ENCODE data around the gene MEIKIN.
"Not testable (repeated sequence)": the region's sequence is repeated elsewhere in the genome, so short reads cannot be mapped to it uniquely, and the experiment has no call there.

The MEIKIN gene

GRCh38 chr5:131906668-131907067, 38.8 kb downstream of the MEIKIN start:
- H3K4me3 ChIP-seq (ENCODE audit: low read length), result no peak overlapping the region
- no peaks in the 10 kb centered on the region for H3F3A ChIP-seq (ENCODE audit: control insufficient read depth, insufficient read depth)
- H3K27ac ChIP-seq (ENCODE audit: low read depth, low read length), result no peak overlapping the region
- H3K4me1 ChIP-seq (ENCODE audit: control insufficient read depth, low read length), result 0 out of 2 replicates have a peak, but pooled peaks cover 3% of the 10 kb centered on the region
- no peaks in the 10 kb centered on the region for H4K20me1 ChIP-seq (ENCODE audit: control insufficient read depth, insufficient read depth, low read depth, low read length)
- no peaks in the 10 kb centered on the region; the same call in 1 of the 2 replicates for H3K9me3 ChIP-seq (ENCODE audit: control insufficient read depth, insufficient read depth, low read length)
- no peaks in the 10 kb centered on the region for H3K36me3 ChIP-seq (ENCODE audit: control insufficient read depth, low read length)
- H3K79me2 ChIP-seq (ENCODE audit: control insufficient read depth, low read length), result no peaks in the 10 kb centered on the region
- H3K4me2 ChIP-seq (ENCODE audit: low read length), result no peak overlapping the region
- no peaks in the 10 kb centered on the region for H3K27me3 ChIP-seq (ENCODE audit: control insufficient read depth, low read length)
- no peaks in the 10 kb centered on the region for H3K9me2 ChIP-seq (replicated peaks; ENCODE audit: control insufficient read depth, low read length)
- TF ChIP-seq, protein P1, sequence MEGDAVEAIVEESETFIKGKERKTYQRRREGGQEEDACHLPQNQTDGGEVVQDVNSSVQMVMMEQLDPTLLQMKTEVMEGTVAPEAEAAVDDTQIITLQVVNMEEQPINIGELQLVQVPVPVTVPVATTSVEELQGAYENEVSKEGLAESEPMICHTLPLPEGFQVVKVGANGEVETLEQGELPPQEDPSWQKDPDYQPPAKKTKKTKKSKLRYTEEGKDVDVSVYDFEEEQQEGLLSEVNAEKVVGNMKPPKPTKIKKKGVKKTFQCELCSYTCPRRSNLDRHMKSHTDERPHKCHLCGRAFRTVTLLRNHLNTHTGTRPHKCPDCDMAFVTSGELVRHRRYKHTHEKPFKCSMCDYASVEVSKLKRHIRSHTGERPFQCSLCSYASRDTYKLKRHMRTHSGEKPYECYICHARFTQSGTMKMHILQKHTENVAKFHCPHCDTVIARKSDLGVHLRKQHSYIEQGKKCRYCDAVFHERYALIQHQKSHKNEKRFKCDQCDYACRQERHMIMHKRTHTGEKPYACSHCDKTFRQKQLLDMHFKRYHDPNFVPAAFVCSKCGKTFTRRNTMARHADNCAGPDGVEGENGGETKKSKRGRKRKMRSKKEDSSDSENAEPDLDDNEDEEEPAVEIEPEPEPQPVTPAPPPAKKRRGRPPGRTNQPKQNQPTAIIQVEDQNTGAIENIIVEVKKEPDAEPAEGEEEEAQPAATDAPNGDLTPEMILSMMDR (IDR thresholded peaks at IDR 0.05; ENCODE audit: low read depth, low read length, poor library complexity, severe bottlenecking), result no peak
- TF ChIP-seq EZH2phosphoT487 (IDR thresholded peaks at IDR 0.05; ENCODE audit: borderline replicate concordance, low read length), result no peak

- not testable (repeated sequence) for H3K9me3 ChIP-seq (ENCODE audit: control insufficient read depth, insufficient read depth, low read length)
Observed at GRCh38 chr5:131902266-131902665, 43.2 kb downstream of the MEIKIN start.

DNA sequence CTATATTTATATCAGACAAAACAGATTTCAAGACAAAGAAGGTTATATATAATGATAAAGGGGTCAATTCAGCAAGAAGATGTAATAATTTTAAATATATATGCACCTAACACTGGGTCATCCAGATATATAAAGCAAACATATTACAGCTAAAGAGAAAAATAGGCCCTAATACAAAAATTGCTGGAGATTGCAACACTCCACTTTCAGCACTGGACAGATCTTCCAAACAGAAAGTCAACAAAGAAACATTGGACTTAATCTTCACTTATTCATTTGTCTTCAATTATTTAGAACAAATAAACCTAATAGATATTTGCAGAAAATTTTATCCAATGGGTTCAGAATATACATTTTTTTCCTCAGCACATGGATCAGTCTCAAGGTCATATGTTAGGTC, 45.8 kb downstream of the MEIKIN start:
- Histone ChIP-seq H3K4me3 (ENCODE audit: low read length) (no peak overlapping the region), H3K4me2 (ENCODE audit: low read length) (no peak overlapping the region), H3K79me2 (ENCODE audit: control insufficient read depth, low read length) (no peaks in the 10 kb centered on the region), H3F3A (ENCODE audit: control insufficient read depth, insufficient read depth) (no peaks in the 10 kb centered on the region), H3K27ac (ENCODE audit: low read depth, low read length) (no peak overlapping the region), H3K9me2 (replicated peaks; ENCODE audit: control insufficient read depth, low read length) (no peaks in the 10 kb centered on the region), H3K4me1 (ENCODE audit: control insufficient read depth, low read length) (0 out of 2 replicates have a peak, but pooled peaks cover 3% of the 10 kb centered on the region), H3K27me3 (ENCODE audit: control insufficient read depth, low read length) (no peaks in the 10 kb centered on the region), H3K9me3 (ENCODE audit: control insufficient read depth, insufficient read depth, low read length) (peaks cover 6% of the 10 kb centered on the region; the same call in 1 of the 2 replicates), H3K36me3 (ENCODE audit: control insufficient read depth, low read length) (no peaks in the 10 kb centered on the region), H4K20me1 (ENCODE audit: control insufficient read depth, insufficient read depth, low read depth, low read length) (no peaks in the 10 kb centered on the region)
- TF ChIP-seq, protein P1 (IDR thresholded peaks at IDR 0.05; ENCODE audit: low read depth, low read length, poor library complexity, severe bottlenecking), result no peak

More at GRCh38 chr5:131902266-131902665, 43.2 kb downstream of the MEIKIN start:
- H3K79me2 ChIP-seq (ENCODE audit: control insufficient read depth, low read length); H4K20me1 ChIP-seq (ENCODE audit: control insufficient read depth, insufficient read depth, low read depth, low read length); H3K27ac ChIP-seq (ENCODE audit: low read depth, low read length); H3K9me2 ChIP-seq (replicated peaks; ENCODE audit: control insufficient read depth, low read length); H3K27me3 ChIP-seq (ENCODE audit: control insufficient read depth, low read length); H3F3A ChIP-seq (ENCODE audit: control insufficient read depth, insufficient read depth); H3K4me2 ChIP-seq (ENCODE audit: low read length); H3K4me3 ChIP-seq (ENCODE audit: low read length); H3K4me1 ChIP-seq (ENCODE audit: control insufficient read depth, low read length); H3K36me3 ChIP-seq (ENCODE audit: control insufficient read depth, low read length): not testable (repeated sequence)

DNA sequence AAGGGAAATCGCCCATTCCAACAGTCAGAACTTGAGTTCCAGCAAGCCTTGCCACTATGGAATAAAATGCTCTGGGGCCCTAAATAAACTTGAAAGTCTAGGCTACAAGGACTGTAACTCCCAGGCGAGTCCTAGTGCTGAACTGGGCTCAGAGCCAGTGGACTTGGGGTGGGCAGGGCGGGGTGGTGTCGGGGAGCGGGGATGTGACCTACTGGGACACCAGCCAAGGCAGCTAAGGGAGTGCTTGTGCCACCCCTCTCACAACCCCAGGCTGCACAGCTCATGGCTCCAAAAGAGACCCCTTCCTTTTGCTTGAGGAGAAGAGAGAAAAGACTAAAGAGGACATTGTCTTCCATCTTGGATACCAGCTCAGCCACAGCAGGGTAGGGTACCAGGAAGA, 61.5 kb downstream of the MEIKIN start:
- Histone ChIP-seq H3K27ac (ENCODE audit: low read depth, low read length) (no peak overlapping the region), H3K4me2 (ENCODE audit: low read length) (no peak overlapping the region), H3K9me3 (ENCODE audit: control insufficient read depth, insufficient read depth, low read length) (no peaks in the 10 kb centered on the region), H3K4me1 (ENCODE audit: control insufficient read depth, low read length) (no peaks in the 10 kb centered on the region), H3K9me2 (replicated peaks; ENCODE audit: control insufficient read depth, low read length) (no peaks in the 10 kb centered on the region), H3K36me3 (ENCODE audit: control insufficient read depth, low read length) (no peaks in the 10 kb centered on the region), H4K20me1 (ENCODE audit: control insufficient read depth, insufficient read depth, low read depth, low read length) (no peaks in the 10 kb centered on the region), H3K27me3 (ENCODE audit: control insufficient read depth, low read length) (peaks cover 8% of the 10 kb centered on the region; the same call in 1 of the 2 replicates), H3F3A (ENCODE audit: control insufficient read depth, insufficient read depth) (no peaks in the 10 kb centered on the region), H3K79me2 (ENCODE audit: control insufficient read depth, low read length) (no peaks in the 10 kb centered on the region), H3K4me3 (ENCODE audit: low read length) (no peak overlapping the region)
- TF ChIP-seq EZH2phosphoT487 (IDR thresholded peaks at IDR 0.05; ENCODE audit: borderline replicate concordance, low read length), result no peak
- TF ChIP-seq, protein P1 (IDR thresholded peaks at IDR 0.05; ENCODE audit: low read depth, low read length, poor library complexity, severe bottlenecking), result no peak
